CD4-positive, alpha-beta T cell treated with Interleukin-10 for 1 hour (primary cell): ENCODE data around the gene GPR18.
"Not testable (repeated sequence)": the region's sequence is repeated elsewhere in the genome, so short reads cannot be mapped to it uniquely, and the experiment has no call there.

Source experiments
- DNase-seq: peaks from one replicate; pipeline ENCODE4 v3.0.0-alpha.2; 2020

The GPR18 gene

DNA sequence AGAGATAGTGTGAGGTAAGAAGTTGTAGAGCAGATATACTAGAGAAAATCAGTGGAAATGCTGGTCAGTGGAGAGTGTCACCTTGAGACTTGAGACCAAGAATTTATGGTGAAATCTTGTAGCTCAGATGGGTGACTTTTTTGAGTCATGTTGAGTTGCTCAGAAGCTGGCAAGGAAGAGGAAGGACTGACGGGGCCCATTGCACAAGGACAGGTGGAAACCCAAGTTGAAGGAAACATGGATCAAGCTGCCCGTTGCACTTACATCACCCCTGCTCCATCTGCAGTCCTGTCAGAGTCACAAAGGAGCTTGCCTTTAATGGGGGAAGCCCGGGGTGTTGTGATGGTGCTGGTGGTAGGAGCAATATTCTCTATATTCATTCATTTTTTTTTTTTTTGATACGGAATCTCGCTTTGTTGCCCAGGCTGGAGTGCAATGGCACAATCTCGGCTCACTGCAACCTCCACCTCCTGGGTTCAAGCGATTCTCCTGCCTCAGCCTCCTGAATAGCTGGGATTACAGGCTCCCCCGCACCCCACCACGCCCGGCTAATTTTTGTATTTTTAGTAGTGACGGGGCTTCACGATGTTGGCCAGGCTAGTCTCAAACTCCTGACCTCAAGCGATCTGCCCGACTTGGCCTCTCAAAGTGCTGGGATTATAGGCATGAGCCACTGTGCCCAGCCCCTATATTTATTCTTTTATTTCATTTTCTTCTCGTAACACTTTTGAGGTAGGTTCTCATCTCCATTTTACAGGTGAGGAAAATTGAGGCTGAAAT lies 30.1 kb downstream of the GPR18 start:
- no peak for DNase-seq

DNA sequence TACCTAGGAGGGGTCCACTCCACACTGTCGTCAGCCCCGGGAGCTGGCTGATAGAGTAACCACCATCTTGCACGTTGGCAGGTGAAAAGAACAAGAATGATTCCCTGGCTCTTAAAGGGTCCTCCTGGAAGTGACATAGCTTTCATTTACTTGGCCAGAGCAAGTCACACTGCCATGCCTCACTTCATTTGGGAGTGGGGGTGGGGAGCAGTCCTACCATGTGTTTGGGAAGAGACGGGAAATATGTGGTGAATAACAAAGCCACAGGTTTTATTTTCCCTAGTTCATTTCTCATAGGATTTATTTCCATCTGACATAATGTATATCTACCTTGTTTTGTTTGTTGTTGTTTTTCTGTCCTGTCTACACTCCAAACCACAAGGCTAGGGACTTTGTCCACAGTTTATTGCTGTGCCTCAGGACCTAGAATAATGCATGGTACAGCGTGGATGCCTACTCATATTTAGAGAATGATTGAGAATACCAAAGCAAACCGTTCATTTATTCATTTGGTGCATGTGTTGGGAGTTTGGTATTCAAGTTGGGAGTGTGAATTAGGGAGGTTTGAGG lies 30.8 kb downstream of the GPR18 start:
- no peak for DNase-seq

DNA sequence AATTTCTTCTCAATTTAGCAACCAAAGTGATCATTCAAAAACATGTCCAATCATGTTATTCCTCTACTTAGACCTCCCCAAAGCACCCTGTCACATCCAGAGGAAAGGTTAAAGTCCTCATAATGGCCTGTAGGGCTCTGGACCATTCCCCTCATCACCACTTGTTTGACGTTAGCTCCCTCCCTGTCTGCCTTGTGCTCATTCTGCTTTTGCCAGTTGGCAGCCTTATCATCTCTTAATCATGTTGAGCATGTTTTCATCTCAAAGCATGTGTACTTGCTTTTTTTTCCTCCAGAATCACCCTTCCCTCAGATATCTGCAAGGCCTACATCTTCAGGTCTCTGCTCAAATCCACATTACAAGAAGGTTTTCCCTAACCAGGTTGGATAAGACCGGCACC lies 31.7 kb downstream of the GPR18 start:
- no peak for DNase-seq

GRCh38 chr13:99225078-99225477 lies 33.1 kb downstream of the GPR18 start:
- no peak for DNase-seq

DNA sequence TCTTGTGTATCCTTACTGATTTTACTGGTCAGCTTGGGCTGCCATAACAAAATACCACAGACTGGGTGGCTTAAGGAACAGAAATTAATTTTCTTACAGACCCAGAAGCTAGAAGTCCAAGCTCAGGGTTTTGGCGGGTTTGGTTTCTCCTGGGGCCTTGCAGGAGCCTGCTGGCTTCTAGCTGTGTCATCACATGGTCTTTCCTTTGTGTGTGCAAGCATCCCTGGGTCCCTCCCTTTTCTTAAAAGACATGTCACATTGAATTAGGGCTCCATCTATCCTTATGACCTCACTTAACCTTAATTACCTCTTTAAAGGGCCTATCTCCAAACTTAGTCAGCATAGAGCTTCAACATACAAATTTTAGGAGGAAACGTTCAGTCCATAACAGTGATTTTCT lies 34.2 kb downstream of the GPR18 start:
- DNase-seq, result no peak

DNA sequence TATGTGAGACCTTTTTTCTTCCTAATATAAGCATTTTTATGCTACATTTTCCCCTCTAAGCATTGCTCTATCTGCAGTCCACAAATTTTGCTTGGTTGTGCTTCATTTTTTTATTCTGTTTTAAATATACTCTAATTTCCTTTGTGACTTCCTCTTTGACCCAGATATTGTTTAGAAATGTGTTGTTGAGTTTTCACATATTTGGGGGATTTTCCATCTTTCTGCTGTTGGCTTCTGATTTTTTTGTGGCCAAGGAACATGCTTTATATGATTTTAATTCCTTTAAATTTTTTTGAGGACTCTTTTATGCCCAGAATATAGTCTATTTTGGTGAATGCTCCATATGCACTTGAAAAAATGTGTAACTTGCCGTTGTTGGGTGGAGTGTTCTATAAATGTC lies 34.6 kb downstream of the GPR18 start:
- DNase-seq, result no peak

- DNase-seq, result no peak
These were observed 36.5 kb downstream of the GPR18 start for GRCh38 chr13:99221567-99222239.

DNA sequence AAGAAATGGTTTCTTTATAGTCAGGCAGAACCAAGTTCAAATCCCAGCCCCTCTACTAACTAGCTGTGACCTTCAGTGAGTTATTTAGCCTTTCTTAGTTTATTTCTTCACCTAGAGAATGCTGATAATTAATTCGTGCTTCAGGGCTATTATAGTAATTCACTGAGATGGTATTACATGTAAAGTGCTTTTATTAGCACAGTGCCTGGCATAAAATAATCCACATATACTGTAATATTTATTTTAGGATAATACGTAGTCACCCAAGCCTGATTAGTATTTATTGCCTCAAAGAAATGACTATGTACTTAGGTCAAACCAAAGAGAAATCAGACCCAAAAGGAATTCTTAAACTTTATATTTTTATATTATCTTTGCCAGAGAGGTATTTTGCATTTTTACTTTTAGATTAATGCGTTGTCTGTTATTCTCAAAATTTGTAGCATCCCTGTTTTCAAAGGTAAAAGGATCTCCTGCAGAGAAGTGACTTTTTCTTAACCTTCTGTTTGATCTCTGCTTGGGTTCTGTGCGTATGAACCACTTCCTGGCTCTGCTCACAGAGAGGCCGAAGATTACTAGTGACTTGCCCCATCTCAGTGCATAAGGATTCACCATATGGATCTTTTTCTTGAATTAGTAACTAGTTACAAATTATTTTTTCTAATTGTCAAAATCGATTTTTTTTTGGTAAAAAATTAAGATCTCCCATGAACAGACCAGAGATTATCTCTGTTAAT lies 37.8 kb downstream of the GPR18 start:
- peak; percentile 58 for DNase-seq

DNA sequence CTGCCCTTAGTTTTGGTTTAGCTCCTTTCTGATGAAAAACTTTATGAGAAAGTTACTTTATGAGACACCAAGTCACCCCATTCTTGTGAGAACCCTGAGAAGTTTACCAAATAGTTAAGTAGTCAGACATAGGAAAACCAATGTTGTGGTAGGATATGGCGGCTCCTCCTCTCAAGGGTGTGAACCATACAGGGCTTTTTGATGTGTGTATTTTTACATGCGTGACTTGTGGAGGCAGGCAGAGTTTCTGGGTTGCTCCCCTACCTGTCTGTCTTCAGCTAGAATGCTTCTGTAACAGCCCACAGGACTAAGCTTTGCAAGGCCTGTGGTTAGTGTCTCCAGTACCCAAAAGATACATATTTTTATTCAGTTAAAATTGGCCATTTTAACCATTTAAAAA lies 39.2 kb downstream of the GPR18 start:
- peak; percentile 82 for DNase-seq

- no peak for DNase-seq
These were observed 39.6 kb downstream of the GPR18 start for GRCh38 chr13:99218545-99218944.

DNA sequence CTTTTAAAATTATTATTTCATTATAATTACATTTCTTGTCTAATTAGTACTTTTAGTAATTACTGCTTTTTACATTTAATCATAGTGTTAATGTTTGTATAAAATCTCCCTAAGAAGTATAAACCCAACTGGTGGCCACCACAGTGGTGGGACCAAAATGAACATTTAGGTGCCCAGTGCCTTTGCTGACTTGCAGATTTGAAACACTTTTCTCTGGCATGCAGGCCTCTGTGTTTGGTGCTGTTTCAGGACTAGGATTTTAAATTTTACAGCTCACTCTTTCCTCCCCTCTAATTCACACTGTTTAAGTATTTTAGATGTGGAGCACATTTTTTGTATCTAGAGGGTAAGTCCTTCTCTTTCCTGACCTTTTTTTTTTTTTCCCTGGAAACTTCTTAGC lies 40.1 kb downstream of the GPR18 start:
- no peak for DNase-seq

- DNase-seq, result no peak
These were observed 40.6 kb downstream of the GPR18 start for GRCh38 chr13:99217461-99218110.

DNA sequence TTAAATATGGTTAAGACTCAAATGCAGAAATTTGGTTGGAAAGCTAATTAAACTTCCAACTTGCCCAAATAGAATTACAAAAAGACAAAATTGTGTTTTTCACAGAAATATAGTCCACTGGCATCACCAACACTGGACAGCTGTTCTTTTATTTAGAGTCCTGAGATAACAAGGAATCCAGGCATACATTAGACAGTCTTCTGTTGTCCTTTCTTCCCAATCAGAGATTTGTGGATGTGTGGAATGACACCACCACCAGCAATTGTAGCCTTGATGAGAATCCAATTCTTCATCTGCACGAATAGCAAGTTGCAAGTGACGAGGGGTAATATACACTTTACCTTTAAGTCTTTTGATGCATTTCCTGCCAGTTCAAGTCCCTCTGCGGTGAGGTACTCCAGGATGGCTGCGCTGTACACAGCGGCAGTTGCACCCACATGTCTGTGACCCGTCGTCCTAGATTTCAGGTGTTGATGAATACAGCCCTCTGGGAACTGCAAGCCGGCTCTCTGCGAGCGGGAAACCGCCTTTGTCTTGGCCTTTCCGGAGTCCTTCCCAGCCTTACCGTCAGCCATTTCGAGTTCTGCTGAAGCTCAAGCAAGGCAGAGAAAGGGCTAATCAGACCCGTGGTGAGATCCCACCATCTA lies 42.9 kb downstream of the GPR18 start:
- peak; percentile 74 for DNase-seq

- no peak for DNase-seq
These were observed 43.4 kb downstream of the GPR18 start for GRCh38 chr13:99214731-99215130.

DNA sequence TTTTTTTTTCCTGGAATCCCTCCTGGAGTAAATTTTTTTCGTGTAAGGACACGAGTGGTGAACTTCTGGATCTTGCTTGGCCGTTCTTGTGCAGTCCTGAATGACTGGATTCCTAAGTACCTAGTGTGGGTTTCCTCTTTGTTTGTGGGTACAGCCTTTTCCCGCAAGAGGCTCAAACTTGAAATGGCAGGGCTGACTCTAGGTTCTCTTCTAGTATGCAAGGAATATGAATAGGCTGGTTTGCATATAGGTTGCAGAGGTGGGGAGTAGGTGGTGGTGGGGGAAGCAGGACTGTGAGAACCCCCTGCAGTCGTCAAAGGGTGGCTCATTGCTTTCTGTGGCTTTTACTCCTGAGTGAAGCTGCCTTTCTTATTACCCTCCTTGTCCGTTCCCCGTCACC lies 43.9 kb downstream of the GPR18 start:
- no peak for DNase-seq

DNA sequence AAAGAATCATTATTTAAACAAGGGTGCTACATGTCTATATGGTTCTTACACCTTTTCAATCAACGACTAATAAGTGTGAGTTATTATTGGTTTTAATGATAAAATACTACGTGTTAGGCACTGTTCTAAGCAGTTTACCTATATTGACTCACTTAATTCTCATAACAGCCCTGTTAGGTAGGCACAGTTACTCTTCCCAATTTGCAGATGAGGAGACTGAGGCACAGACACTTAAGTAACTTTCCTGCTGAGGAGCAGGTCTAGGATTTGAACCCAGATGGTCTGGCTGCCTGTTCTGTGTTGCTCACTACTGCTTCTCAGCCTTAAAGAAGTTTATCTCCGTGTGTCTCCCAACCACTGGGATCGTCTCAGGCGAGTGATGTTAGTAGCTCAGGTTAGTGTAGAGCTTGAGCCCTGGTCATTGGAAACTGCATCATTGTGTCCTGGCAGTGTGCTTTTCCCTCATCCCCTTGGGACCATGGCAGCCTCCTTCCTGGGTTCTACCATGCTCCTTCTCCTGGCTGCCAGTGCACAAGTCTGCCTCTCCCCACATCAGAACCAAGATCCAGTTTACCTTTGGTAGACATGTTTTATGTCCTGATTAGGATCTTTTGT lies 46.7 kb downstream of the GPR18 start:
- no peak for DNase-seq

GRCh38 chr13:99210627-99211026 lies 47.6 kb downstream of the GPR18 start:
- DNase-seq, result not testable (repeated sequence)

GRCh38 chr13:99208845-99209527 lies 49.2 kb downstream of the GPR18 start:
- no peak for DNase-seq

DNA sequence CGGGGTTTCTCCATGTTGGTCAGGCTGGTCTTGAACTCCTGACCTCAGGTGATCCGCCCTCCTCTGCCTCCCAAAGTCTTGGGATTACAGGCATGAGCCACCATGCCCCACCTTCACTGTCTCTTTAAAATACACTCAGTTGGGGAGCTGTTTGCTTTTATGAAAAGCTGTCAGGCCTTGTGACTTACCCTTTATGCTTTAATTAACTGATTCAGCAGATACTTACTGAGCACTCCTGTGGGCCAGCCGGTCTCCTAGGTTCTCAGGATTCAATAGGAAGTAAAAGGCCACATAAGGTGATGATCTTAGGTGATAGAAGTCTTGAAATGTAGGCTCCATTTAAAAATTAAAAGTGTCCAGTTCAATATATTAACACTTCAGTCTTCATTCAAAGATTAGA lies 50.0 kb downstream of the GPR18 start:
- DNase-seq, result no peak

DNA sequence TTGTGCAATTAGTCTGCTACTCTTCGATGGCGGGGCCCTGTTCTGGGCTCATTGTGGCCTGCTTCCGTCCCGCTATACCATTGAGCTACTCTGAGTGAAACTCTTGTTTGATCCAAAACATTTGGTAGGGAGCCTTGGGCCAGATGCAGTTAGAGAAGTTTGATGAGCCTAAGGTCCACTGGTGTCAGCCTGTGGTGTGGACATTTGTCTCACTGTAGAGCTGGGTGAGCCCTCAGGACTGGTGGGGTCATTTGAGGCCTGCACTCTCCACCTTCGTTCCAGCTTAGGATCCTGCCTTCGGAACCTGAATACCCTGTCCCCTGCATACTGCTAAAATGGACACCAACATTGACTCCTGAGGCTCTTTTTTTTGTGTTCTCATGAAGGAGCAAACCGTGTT lies 50.7 kb downstream of the GPR18 start:
- DNase-seq, result no peak

- DNase-seq, result no peak
These were observed 51.3 kb downstream of the GPR18 start for GRCh38 chr13:99206873-99207272.
